Gastrocnemius medialis (tissue), 4 donors: ENCODE measurements around the gene MAGED4. TPM values are rescaled to one million over a fixed set of nuclear protein-coding genes. Genes with fewer than 3 reads are reported as not detected.
"Not testable (repeated sequence)": the region's sequence is repeated elsewhere in the genome, so short reads cannot be mapped to it uniquely, and the experiment has no call there.

Experiments
- ATAC-seq, 2 donors: fragments of 150-250 bp; one replicate each; pipeline ENCODE4 v1.9.1; 2016
- DNase-seq, 2 donors: peaks; one replicate each; pipeline ENCODE4 v3.0.0-alpha.2; 2019
- H3K27ac ChIP-seq, 4 donors: fragments of 200-600 bp; sonication (generic); 1 replicate in 1 of 4; 2 replicates in 3 of 4; pipeline ENCODE4 v1.5.1; 2016 to 2018; ENCODE audit warnings: mild to moderate bottlenecking in 2 of 4, moderate library complexity in 1 of 4
- H3K27me3 ChIP-seq, 3 donors: fragments of 200-600 bp; sonication (generic) in 2 of 3; 1 replicate in 1 of 3; 2 replicates in 2 of 3; pipeline versions ENCODE4 v1.5.1 to v1.6.0; 2016 to 2019; ENCODE audit warnings: mild to moderate bottlenecking in 1 of 3, moderate library complexity in 1 of 3
- H3K36me3 ChIP-seq, 2 donors: fragments of 200-600 bp; sonication (generic) in 1 of 2; one replicate each; pipeline ENCODE4 v1.5.1; 2017 to 2018
- H3K4me1 ChIP-seq, 2 donors: fragments of 200-600 bp; sonication (generic) in 1 of 2; one replicate each; pipeline ENCODE4 v1.5.1; 2016 to 2017; ENCODE audit warnings: mild to moderate bottlenecking in 2 of 2
- H3K4me3 ChIP-seq, 4 donors: fragments of 200-600 bp; sonication (generic) in 3 of 4; 1 replicate in 1 of 4; 2 replicates in 3 of 4; pipeline ENCODE4 v1.5.1; 2016 to 2019; ENCODE audit warnings: mild to moderate bottlenecking in 2 of 4
- H3K9me3 ChIP-seq, 3 donors: fragments of 200-600 bp; sonication (generic) in 2 of 3; 1 replicate in 1 of 3; 2 replicates in 2 of 3; pipeline ENCODE4 v1.5.1; 2016 to 2019
- POLR2A ChIP-seq, 2 donors: fragments of 450-650 bp; IDR thresholded peaks; one replicate each; pipeline ENCODE4 v1.6.1; 2017; ENCODE audit warnings: antibody characterized with exemption in 2 of 2, mild to moderate bottlenecking in 2 of 2, moderate library complexity in 2 of 2
- in situ Hi-C, 4 donors: fragments of 200-750 bp; cut with MboI; loops; one replicate each; pipeline versions ENCODE4 v1.15.0 to v1.8.0; 2017; ENCODE audit warnings: low sequenced_read_pairs in 4 of 4
- intact Hi-C: fragments of 100-400 bp; cut with DNase I; formaldehyde crosslinking; loops from one replicate; pipeline ENCODE4 v1.15.1; 2023; ENCODE audit warnings: low total_unique reads
- total RNA-seq, 4 donors: library from RNA; depleted of rRNA; stranded (reverse); fragments of >200 nt; gene quantifications; one replicate each; pipeline versions ENCODE4 v1.1.0 to v1.2.3, GENCODE V29; 2016
- TF ChIP-seq, protein P1 (sequence below), 5 experiments: fragments of 450-650 bp in 3 of 5; fragments of 200-600 bp in 2 of 5; sonication (generic) in 2 of 5; IDR thresholded peaks in 4 of 5; conservative IDR thresholded peaks in 1 of 5; 1 replicate in 4 of 5; 2 replicates in 1 of 5; pipeline ENCODE4 v1.5.1; 2016 to 2019; ENCODE audit warnings: antibody characterized with exemption in 5 of 5, mild to moderate bottlenecking in 3 of 5, moderate library complexity in 3 of 5

MAGED4 gene
- total RNA-seq, 4 donors from 2014 or later, result 0.15 to 0.49 (median 0.24) TPM; not detected in 1

DNA sequence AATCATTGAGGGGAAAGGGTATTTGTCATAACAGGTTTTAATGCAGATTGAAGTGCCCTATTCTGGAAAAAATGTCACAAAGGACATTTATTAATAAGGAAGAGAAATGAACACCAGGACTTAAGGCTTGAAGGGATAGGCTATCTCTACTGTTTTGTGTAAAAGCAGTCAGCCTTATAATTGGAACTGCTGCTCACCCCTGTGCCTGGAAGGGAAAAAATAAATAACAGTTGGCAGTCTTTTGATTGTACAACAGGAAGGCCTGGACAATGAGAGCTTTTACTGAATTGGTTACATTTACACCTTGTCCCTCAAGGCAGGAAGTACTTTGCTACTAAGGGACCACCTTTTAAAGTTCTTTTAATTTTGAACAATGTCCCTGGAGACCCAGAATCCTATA is 17.8 kb upstream of the MAGED4 start:
- peaks cover 0 to 2% (median 0%) of the 10 kb centered on the region in 3 donors for H3K27me3 ChIP-seq
- no peaks in the 10 kb centered on the region for H3K4me1 ChIP-seq
- no peaks in the 10 kb centered on the region for H3K36me3 ChIP-seq
- no peak overlapping the region for H3K4me3 ChIP-seq
- TF ChIP-seq POLR2A (IDR thresholded peaks at IDR 0.05), result no peak
- TF ChIP-seq, protein P1, sequence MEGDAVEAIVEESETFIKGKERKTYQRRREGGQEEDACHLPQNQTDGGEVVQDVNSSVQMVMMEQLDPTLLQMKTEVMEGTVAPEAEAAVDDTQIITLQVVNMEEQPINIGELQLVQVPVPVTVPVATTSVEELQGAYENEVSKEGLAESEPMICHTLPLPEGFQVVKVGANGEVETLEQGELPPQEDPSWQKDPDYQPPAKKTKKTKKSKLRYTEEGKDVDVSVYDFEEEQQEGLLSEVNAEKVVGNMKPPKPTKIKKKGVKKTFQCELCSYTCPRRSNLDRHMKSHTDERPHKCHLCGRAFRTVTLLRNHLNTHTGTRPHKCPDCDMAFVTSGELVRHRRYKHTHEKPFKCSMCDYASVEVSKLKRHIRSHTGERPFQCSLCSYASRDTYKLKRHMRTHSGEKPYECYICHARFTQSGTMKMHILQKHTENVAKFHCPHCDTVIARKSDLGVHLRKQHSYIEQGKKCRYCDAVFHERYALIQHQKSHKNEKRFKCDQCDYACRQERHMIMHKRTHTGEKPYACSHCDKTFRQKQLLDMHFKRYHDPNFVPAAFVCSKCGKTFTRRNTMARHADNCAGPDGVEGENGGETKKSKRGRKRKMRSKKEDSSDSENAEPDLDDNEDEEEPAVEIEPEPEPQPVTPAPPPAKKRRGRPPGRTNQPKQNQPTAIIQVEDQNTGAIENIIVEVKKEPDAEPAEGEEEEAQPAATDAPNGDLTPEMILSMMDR (IDR thresholded peaks at IDR 0.05 in 4 of 5, conservative IDR thresholded peaks at IDR 0.05 in 1 of 5), result no peak
- ATAC-seq, result no peak
- DNase-seq, result no peak
- in situ Hi-C loops, result no loop called here
- intact Hi-C loops, result no loop called here
- H3K9me3 ChIP-seq, result no peaks in the 10 kb centered on the region
- no peak overlapping the region for H3K27ac ChIP-seq

DNA sequence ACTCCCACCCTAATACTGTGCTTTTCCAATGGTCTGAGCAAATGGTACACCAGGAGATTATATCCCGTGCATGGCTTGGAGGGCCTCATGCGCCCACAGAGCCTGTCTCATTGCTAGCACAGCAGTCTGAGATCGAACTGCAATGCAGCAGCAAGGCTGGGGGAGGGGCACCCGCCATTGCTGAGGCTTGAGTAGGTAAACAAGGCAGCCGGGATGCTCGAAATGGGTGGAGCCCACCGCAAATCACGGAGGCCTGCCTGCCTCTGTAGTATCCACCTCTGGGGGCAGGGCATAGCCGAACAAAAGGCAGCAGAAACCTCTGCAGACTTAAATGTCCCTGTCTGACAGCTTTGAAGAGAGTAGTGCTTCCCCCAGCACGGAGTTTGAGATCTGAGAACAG is 13.6 kb upstream of the MAGED4 start:
- DNase-seq, H3K4me3 ChIP-seq, H3K9me3 ChIP-seq, H3K27me3 ChIP-seq, H3K4me1 ChIP-seq, H3K36me3 ChIP-seq, intact Hi-C loops, ATAC-seq, H3K27ac ChIP-seq, in situ Hi-C loops: not testable (repeated sequence)

DNA sequence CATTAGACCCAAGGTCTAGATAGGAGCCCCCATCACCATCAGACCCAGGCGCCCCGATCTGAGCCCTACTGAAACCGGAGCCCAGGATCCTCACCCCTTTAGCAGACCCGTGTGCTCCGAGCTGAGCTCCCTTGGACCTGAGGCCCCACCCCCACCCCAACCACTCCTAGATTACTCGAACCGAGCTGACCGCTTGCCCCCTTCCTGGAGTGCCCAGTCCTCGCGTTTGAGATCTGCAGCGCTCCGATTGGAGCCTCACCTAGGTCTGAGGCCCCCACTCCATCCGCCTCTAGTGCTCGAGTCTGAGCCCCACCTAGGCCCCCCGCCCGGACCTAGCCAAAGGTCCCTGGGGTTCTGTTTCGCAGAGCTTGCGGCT is 378 bp downstream of the MAGED4 start:
- intact Hi-C loops, ATAC-seq: not testable (repeated sequence)

DNA sequence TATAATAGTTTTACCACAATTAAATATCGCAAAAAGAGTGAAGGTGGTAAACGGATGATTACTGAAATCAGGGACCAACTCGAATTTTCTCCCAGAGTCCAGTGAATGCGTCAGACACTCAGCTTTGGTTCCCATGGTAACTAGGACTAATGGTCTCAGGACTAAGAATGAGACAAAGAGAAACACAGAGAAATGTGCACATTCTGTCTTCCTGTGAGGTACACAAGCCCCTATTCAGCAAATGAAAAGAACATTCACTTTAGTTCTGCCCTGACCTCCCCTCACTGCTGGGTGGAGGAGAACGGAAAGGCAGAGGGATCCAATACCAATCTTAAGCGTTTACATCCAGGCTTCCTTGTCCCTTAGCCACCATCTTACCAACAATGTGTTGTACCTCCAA is 26.7 kb downstream of the MAGED4 start:
- DNase-seq, H3K9me3 ChIP-seq, H3K36me3 ChIP-seq, intact Hi-C loops, H3K27ac ChIP-seq, H3K27me3 ChIP-seq, H3K4me1 ChIP-seq, ATAC-seq, H3K4me3 ChIP-seq, in situ Hi-C loops: not testable (repeated sequence)

More for the DNA sequence above, 378 bp downstream of the MAGED4 start:
- H3K27ac ChIP-seq, DNase-seq, H3K9me3 ChIP-seq, H3K27me3 ChIP-seq, in situ Hi-C loops, H3K4me1 ChIP-seq, H3K4me3 ChIP-seq, H3K36me3 ChIP-seq: not testable (repeated sequence)

DNA sequence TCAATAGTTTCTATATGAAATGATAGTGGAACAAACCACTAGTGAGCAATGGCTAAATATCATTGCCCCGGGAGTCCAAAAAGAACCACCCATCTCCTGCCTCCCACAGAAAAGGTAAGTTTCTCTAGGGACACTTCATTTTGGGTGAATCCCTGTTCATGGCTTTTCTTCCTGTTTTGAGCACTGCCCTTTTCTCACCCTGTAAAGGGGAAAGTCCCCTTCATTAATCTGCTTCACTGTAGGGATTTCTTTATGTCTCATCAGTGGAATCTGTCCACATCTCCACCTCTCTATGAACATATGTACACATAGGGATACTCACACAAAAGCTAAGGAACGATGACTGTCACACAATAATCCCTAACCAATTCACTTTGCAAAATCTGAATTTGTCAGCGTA is 28.6 kb downstream of the MAGED4 start:
- intact Hi-C loops, result no loop called here
- Histone ChIP-seq H3K4me1 (no peaks in the 10 kb centered on the region), H3K4me3 (no peak overlapping the region), H3K36me3 (no peaks in the 10 kb centered on the region), H3K27ac (no peak overlapping the region), H3K9me3 (no peaks in the 10 kb centered on the region), H3K27me3 (peaks cover 0 to 4% (median 0%) of the 10 kb centered on the region in 3 donors)
- no peak for ATAC-seq
- no peak for DNase-seq
- TF ChIP-seq, protein P1 (IDR thresholded peaks at IDR 0.05 in 4 of 5, conservative IDR thresholded peaks at IDR 0.05 in 1 of 5), result no peak
- no peak for TF ChIP-seq POLR2A (IDR thresholded peaks at IDR 0.05)
- in situ Hi-C loops, result no loop called here

DNA sequence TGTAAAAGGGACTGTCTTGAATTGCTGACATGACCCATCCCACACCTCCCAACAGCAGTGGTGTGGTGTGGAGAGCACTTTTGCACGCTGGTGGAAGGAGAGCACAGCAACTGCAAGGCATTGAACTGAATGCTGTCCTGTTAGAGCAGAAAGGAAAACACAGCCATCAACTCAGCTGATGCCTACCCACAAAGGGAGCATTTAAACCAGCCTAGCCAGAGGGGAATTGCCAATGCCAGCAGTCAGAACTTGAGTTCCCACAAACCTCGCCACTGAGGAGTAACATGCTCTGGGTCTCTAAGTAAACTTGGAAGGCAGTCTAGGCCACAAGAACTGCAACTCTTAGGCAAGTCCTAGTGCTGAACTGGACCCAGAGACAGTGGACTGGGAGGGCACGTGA is 31.9 kb downstream of the MAGED4 start:
- peaks cover 0 to 10% (median 4%) of the 10 kb centered on the region in 3 donors for H3K27me3 ChIP-seq
- no peak for ATAC-seq

More for the DNA sequence above, 31.9 kb downstream of the MAGED4 start:
- Histone ChIP-seq H3K27ac (no peak overlapping the region), H3K36me3 (no peaks in the 10 kb centered on the region), H3K4me1 (no peaks in the 10 kb centered on the region), H3K4me3 (no peak overlapping the region), H3K9me3 (no peaks in the 10 kb centered on the region)
- no peak for DNase-seq
- in situ Hi-C loops, result no loop called here
- TF ChIP-seq, protein P1 (IDR thresholded peaks at IDR 0.05 in 4 of 5, conservative IDR thresholded peaks at IDR 0.05 in 1 of 5), result no peak
- no peak for TF ChIP-seq POLR2A (IDR thresholded peaks at IDR 0.05)
- intact Hi-C loops, result no loop called here
